HS-5 (cell line): Measurements from ENCODE around the gene TAGLN2.

Experiments
- DNase-seq: peaks from one replicate; pipeline ENCODE4 v3.0.0-alpha.2; 2012; ENCODE audit warnings: low read depth

Gene TAGLN2

DNA sequence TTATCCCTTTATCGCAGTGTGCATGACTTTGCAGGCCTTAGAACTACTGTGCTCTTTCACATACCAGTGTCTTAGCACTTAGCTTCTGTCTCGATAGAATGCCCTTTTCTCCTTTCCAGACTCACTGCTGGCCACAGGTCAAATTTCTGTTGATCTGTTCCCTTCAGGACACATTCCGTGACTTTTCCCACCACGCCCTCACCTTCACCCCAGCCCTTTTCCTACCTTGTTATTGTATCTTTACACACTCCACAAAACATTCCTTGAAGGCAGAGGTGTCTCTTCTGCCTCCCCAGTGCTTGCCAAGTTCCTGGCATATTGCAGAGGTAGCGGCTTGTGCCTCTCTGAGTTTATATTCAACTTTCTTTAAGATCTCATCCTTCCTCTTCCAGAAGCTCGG is 23.8 kb upstream of the TAGLN2 start:
- no peak for DNase-seq

DNA sequence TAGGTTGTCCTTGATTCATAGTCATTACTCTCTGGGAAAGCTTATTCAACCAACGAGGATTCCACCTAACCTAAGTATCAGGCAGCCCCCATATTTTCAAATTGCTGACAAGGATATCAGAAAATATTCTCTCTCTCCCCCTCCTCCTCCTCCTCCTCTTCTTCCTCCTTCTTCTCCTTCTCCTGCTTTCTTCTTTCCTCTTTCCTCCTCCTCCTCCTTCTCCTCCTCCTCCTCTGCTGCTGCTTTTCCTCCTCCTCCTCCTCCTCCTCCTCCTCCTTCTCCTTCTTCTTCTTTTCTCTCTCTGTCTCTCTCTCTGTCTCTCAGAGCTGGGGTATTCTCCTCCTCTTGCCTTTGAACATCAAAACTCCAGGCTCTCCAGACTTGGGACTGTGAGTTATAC is 22.6 kb upstream of the TAGLN2 start:
- DNase-seq, result no peak

DNA sequence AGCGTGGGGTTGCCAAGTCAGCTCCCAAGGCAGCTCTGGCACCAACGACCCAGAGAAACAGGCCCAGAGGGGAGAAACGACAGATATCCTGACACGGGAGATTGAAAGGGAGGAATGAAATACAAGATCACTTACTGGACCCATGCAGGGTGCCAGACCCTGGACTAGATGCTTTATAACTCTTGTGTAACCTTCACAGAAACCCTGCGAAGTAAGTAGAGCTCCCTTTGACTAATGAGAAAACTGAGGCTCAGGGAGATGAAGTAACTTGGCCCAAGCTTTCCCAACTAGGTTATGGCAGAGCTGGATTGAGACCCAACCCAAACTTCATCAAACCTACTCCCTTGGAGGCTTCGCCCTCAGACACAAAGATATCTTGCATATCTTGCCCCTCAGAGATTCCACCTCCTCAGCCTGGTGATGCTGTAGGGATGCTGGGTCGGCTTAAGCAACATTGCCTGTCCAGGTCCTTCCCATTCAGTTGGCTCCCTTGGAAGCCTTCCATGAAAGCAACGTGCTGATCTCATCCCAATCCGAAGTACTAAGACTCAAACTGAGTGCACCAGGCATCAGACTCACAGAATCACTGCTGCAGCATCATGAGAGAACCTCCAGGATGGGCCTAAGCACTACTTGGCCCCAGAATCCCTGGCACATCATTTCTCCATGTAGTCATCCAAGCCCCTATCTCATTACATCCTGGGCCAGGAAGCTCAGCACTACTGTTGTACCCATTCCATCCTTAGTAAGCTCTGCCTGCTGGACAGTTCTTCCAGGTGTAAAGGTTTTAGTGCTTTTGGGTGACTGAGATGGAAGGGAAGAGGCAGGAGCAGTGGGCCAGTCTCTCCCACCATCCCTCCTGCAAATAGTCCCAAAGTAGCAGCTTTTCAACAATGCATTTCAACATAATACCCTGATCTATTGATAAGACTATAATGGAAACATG is 21.2 kb upstream of the TAGLN2 start:
- DNase-seq, result no peak

DNA sequence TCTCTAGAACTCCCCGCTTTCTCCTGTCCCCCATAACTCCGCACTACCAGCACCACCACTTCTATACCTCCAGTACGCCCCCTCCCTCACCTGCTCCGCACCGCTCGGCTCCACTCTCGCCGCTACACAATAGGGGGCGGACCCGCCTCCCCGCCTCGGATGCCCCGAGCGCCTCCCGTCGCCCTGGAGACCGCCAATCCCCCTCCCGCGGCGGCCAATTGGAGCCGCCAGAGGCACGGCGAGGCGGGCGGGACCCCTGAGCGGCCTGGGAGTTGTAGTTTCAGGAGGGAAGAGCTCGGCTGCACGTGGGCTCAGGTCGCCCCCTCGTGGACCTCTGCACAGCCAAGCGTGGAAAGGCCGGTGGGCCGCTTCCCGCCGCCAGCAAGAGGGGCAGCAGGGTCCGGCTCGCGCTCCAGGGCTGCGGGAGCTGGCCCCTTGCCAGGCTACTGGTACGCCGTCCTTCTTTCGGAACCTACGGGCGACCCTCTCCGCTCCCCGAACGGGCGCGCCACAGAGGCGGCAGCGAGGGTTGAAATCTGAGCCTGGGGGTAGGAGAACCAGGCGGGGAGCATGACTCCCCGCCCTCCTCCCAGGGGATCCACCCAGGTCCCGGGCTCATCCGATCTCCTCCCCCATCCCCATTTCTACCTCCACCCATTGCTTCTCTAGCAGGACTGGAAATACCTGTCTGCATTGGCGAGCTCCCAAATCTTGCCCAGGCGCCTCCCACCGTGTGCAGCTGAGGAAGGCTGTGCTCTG is 20.4 kb upstream of the TAGLN2 start, which contains the start of gene IGSF9:
IGSF9 (minus strand) TSS at position 131 of the 759 bp plus-strand sequence. CDS start 2,159 bp downstream, outside the sequence.
- DNase-seq, result no peak

DNA sequence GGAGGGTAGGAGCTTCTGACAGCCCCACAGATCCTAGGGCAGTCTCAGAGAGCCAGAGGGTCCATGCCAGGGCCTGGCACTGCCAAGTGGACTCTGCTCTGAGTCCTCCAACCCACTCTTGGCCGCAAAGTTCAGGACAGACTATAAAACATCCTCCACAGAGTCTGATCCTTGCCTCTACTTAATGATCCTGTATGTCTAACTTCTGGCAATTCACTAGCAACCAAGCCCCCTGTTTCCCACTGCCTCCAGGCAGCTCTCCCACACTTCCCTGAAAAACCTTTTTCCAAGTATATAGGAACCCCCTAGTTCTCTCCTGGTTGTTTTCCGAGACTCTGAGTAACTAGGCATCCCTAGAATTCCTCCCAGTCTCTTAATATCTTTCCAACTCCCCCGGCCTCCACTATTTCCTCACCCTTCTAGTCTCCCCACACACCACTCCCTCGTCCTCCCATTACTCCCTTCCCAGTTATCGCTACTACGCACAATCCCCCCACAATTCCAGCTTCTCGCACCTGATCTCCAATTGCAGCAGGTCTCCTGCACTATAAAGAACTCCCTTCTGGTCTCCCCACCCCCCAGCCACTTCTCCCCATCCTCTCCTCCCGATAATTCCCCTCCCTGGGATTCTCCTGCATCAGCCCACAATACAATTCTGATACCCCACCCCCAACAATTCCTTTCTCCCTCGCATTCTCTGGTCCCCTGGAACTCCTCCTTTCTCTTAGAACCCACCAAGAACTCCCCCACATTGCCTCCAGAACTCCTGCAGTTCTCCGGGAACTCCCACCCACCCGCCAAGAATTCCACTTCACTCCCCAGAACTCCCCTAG is 19.5 kb upstream of the TAGLN2 start:
- no peak for DNase-seq

DNA sequence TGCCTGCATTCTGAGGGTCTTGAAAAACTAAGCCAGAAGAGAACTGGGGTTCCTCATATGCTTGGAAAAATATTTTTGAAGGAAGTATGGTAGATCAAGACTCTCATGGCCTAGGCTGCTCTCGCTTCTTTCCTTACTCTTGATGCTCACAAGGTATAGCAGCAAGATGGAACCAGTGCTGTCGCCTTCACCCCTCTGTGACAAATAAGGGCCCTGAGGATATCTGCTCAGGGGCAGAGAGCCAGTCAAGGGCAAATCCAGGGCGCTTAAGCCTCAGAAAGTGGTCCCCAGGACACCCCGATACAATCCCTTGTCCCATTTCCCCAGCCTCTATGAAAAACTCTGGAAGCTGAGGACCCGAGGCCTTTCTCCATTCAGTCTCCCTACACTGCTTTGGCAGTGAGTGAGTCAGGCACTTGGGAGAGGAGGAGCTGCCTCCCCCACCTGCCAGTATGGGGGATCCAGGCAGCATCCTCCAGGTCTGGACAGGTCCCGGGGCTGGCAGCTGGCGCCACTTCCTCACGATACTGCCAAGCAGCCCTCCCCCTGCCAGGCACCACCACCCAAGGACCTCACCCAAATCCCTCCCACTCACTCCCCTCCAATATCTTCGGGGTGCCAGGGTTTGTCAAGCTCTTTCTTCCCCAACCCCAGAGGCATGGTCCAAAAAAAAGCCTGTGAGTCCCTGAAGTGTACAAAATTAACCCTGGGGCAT is 18.8 kb upstream of the TAGLN2 start:
- no peak for DNase-seq

DNA sequence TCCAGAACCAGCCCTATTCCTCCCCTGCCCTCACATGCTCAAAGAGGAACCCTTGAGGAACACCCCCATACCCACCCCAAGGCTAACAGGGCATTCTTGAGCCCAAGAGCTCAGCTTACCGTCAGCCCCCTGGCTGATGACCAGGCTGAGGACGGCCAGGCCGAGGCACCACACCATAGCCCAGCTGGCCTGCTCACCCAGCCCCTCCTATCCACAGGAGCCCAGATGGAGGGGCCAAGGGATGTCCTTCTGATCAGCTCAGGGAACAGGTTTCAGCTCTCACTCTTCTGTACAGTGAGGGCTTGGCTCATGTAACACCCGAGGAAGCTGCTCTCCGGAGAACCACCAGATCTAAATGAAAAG is 18.0 kb upstream of the TAGLN2 start:
- no peak for DNase-seq

DNA sequence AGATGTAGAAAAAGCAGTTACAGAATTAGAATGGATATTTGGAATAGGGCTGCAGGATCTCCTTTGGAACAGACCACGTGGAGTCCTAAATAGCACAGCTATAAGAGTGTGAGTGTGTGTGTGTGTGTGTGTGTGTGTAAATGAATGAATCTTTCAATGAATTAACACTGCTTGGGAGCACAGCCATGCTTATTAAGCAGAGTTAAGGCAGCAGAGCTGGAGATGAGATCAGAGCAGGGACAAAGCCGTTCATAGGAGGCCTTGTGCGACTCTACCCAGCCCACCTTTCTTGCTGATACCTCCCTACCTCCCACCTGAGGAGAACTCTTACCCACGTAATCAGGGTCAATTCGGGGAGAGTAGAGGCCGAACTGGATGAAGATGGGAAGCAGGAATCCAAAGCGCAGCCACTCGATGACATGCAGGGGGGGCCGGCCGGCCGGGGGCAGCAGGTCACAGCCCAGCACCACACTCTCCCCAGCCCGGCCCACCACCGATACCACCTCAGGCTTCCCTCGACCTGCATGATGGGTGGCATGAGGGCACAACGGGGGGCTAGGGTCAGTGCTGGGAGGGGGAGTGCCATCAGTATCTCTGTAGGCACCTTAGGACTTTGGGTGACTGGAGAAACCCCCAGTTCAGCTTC is 17.4 kb upstream of the TAGLN2 start:
- no peak for DNase-seq

DNA sequence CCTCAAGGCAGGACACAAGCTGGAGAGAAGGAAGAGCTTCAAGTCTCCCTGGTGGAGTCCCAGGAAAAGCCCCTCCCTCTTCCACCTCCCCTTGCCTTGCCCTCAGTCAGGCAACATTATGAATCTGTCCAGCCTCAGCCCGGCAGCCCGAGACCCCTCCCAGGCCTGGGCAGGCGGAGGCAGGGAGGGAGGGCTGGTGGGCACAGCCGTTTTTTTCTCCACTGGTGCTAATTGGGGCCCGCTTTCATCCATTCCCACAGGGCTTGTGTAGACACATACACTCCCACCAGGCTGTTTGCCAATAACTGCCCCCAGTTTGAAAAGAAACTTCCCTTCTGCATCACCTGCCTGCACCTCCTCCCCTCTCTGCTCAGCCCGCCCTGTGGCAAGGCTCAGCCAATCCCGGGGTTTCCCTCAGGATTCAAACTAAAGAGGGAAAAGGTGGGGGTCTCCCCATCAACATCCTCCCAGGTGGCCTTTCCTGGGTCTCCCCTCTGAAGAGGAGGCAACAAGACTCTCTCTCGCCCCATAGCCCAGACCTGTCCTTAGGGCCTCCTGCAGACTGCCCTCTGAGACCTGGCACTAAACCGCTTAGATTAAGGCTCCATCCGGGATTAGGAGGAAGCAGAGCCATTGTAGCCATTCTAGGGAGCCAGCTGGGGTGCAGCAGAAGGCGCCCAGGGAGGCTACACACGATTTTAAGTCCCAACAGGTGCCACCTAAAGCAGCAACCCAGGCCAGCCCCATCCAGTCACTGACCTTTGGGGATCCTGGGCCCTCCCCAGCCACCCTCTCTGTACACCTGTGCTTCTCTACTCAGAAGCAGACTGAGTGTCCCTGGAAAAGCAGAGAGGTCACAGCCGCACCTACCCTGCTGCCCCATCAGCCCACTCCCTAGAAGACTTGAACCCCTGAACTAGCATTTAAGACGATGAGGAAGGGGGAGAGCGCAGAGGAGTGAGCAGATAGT is 16.6 kb upstream of the TAGLN2 start:
- no peak for DNase-seq

DNA sequence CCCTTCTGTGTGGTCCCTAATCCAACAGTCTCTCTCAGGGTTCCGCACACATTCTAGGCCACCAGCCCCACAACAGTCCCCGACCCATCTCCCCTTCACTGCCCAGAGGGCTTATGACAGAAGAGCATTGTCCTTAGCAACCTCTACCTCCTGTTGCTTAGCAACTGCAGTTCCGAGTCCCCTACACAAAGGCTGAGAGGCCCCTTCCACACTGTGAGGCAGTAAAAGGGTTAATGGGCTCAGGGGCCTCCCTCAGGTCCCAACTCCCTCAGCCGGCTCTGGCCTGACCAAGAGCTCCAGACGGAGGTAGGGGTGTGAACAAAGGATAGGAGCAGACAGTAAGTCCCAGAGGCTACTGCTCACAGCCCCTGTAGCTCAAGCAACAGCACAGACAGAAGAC is 15.8 kb upstream of the TAGLN2 start:
- DNase-seq, result no peak

DNA sequence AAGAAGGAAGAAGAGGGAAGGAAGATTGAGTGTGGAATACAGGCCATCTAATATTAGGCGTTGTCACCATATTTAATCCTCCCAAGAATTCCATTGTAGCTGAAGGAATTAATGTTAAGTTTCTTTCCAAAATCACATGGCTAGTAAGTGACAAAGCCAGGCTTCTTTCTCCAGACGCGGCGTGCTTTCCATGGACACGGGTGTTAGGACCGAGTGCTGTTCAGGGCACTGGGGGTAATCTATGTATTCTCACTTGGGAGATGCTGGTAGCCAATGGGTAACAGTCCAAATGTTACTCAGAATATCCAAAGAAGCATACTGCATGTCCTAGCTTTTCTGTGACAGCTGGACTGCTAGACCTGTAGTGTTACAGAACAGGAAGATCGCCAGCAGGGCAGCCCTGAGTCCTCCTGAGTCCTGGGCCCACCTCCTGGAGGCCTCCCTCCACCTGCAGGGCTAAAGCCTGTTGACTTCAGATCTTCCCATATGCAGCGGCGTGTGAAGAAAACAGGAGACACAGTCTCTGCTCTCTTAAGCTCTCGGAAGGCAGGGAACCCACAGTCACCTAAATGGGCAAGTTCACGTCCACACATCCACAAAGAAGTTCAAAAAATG is 14.8 kb upstream of the TAGLN2 start:
- DNase-seq, result no peak

DNA sequence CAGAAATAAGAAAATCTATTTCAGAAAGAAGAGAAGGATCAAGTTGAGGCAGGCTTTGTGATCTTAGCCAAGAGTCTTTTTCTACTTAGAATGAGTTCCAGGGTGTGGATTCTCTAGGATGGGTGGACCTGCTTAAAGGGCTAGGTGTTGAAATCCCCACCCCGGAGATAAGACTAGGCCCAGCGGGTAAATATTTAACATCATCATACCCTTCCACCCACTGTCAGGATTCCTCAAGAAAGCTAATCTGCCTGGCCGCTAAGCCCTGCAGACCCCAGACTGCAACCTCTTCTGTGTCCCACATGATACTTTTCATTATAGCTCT is 14.3 kb upstream of the TAGLN2 start:
- no peak for DNase-seq

DNA sequence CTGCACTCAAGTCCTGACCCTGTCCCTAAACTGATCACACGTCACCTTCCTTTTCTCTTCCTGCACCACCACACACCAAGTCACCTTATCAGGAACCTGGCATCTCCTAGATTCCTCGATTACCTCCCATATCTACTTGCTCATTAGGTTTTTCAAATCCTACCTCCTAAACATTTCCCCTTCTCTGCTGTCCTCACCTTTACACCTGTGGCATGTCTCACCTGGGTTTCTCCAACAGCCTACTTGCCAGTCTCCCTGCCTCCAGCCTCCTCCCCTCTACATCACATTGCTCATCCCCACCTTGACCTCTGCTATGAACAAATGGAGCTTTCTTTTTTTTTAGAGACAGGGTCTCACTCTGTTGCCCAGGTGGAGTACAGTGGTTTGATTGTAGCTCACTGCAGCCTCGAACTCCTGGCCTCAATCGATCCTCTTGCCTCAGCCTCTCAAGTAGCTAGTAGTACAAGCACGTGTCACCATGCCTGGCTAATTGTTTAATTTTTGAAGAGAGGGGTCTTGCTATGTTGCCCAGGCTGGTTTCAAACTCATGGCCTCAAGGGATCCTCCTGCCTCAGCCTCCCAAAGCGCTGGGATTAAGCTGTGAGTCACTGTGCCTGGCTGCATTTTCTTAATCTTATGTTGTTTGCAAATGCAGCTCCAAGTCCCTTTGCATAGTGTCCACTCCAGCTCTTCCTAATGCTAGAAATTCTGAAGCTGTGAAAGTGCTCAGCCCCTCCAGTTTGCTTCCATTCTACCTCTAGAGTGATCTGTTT is 13.8 kb upstream of the TAGLN2 start:
- no peak for DNase-seq

DNA sequence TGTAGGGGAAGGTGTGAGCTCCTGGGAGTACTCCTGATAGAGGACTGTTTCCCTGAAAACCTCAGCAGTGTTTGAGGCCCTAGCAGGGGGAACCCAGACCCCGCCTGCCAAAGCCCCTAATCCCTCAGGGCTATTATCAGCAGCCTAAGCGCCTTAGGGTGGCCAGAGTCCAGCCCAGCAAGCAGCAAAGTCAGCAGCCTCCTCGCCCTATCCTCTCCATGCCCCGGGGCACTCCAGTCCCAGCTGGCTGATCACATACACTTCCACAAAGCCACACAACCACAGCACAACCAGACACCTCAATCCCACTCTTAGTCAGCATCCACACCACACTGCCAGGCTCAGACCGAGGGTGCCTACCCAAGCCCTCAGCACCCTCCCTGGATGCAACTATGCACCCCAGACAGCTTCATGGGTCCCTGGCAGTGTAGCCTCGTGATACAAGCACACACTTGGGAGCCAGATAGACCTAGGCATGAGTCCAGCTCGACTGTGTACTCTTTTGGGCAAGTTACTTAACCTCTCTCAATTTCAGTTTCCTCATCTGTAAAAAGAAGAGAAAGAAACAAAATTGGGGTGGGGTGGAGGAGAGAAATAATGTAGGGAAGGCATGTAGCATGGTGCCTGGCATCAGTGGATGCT is 13.0 kb upstream of the TAGLN2 start:
- no peak for DNase-seq

DNA sequence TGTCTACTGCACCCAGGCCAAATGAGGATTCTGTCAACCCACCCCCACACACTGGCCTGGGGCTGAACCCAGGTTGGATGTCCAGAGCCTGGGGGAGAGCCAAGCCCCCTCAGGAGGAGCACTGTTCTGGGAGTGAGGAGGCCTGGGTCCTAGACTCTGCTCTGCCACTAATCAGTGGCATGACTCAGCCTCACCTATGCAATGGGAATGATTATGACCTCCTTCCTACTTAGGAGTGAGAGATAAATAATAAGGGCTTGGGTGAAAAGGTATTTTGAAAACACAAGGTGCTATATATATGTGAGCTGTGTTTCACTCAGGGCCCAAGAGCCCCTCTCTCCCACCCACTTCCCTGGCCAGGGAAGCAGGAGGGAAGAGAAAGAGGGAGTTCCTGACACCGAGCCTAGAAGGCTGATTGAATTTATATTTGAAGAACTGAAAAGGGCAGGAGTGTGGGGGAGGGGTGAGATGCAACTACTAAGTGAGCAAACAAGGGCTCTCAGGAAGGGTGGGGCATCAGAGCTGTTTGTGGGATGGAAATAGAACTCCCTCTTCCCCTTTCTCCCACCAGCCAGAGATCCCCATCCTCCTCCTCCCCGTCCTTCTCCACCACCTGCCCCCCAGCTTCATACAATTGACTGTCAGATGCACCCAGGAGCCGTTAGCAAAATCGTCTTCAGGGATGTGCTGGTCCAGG is 11.9 kb upstream of the TAGLN2 start:
- DNase-seq, result no peak

DNA sequence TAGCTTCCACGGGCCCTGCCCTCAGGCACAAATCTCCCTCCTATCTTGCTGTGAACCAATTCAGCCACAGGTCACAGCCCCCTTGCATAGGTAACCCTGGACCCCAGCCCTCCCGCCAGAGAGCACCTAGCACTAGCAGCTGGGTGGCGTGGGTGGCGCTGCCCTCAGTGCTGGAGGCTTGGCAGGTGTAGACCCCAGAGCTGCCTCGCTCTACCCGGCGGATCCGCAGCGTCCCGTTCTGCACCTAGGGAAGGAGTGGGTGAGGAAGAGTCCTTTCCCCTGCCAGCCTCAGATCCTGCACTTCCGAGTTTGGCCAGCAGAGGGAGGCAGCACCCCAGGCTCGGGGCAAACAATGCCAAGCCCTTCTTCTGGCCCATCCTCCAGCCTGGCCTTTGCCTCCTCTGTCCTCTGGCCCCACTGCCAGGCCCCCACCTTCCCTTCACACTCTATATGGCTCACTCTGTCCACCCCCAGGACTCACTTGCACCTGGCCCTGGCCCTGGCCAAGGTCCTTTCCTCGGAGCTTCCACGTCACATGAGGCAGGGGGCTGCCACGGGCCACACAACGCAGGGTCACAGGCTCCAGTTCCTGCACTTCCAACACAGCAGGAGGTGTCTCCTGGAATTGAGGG is 11.1 kb upstream of the TAGLN2 start:
- no peak for DNase-seq

DNA sequence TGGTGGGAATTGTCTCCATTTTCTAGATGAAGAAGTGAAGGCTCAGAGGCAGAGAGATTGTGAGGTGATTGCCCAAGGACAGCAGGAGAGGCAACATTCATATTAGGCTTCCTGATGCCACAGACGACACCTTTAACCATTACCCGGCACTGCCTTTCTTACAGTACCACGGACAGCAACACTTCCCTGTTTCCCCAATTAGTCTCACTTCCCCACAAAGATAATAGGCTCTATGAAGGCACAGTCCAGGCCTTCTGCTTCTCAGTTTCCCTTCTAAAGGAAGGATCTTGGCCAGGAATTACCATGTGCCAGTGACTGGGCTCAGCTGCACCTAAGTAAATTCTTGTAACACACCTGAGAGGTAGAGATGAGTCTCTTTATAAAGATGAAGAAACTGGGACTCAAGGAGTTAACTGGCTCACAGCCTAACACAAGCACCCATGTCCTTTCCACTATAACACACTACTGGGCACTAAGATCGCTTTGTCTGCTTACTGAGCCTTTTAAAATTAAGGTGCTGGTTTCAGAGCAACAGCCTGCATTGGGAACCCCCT is 10.5 kb upstream of the TAGLN2 start:
- no peak for DNase-seq
